ENCODE measurements around the gene SMIM10L2A. TPM values are rescaled to one million over a fixed set of nuclear protein-coding genes. Genes with fewer than 3 reads are reported as not detected.

Gene SMIM10L2A
- total RNA-seq (2022; extraction: Qiagen RNA extraction) = 0.08 to 0.23 TPM (median 0.16 TPM) in 5 replicates

GRCh38 chrX:135421932-135422809 is at the start of gene SMIM10L2A:
SMIM10L2A (plus strand) TSS chrX:135421944; CDS start chrX:135422132, 188 bp downstream.

Other genes with a start within 250 kb of the SMIM10L2A start
- gene ETDA, start 169.9 kb upstream of the SMIM10L2A start, total RNA-seq (2022; extraction: Qiagen RNA extraction) = not detected in 5 replicates
- not detected in 5 replicates for gene ETDC, start 112.5 kb upstream of the SMIM10L2A start, total RNA-seq (2022; extraction: Qiagen RNA extraction)
- gene ZNF75D, start 77.8 kb upstream of the SMIM10L2A start, total RNA-seq (2022; extraction: Qiagen RNA extraction) = 2.3 to 3.4 TPM (median 2.7 TPM) in 5 replicates
- 2.9 to 4.3 TPM (median 4.1 TPM) in 5 replicates for gene ZNF449, start 77.1 kb upstream of the SMIM10L2A start, total RNA-seq (2022; extraction: Qiagen RNA extraction)
- 0.03 to 0.30 TPM (median 0.13 TPM) in 5 replicates for gene INTS6L, start 98.7 kb downstream of the SMIM10L2A start, total RNA-seq (2022; extraction: Qiagen RNA extraction)